SKM-1 (cell line): ENCODE data around the gene ARAP3.

ENCODE experiments used
- DNase-seq: peaks from one replicate; lab custom pipeline; 2025; ENCODE audit not compliant: unreplicated experiment; lab: John Stamatoyannopoulos, UW

ARAP3 gene

GRCh38 chr5:141641634-141642267 lies 40.3 kb downstream of the ARAP3 start:
- DNase-seq, result no peak

GRCh38 chr5:141640698-141641097 lies 41.3 kb downstream of the ARAP3 start:
- DNase-seq, result no peak

GRCh38 chr5:141640051-141640415 lies 42.0 kb downstream of the ARAP3 start:
- no peak for DNase-seq

GRCh38 chr5:141639357-141640050 lies 42.5 kb downstream of the ARAP3 start:
- DNase-seq, result no peak

GRCh38 chr5:141638771-141639170 lies 43.3 kb downstream of the ARAP3 start:
- no peak for DNase-seq

GRCh38 chr5:141637767-141638419 lies 44.1 kb downstream of the ARAP3 start:
- DNase-seq, result peak; percentile 61

- no peak for DNase-seq
Measured at GRCh38 chr5:141637123-141637766, 44.8 kb downstream of the ARAP3 start.

- DNase-seq, result peak; percentile 71
Measured at GRCh38 chr5:141636413-141637122, 45.5 kb downstream of the ARAP3 start, which contains the start of the genes HDAC3 and RELL2. Gene HDAC3, minus strand, starts transcription at chr5:141636849. Its CDS starts 59 bp downstream, at chr5:141636790. Gene RELL2, plus strand, starts transcription at chr5:141636997. Its CDS starts 1,229 bp downstream, at chr5:141638226.

- DNase-seq, result no peak
Measured at GRCh38 chr5:141636106-141636412, 46.0 kb downstream of the ARAP3 start.

- DNase-seq, result no peak
Measured at GRCh38 chr5:141635646-141636045, 46.4 kb downstream of the ARAP3 start.

GRCh38 chr5:141634720-141635119 lies 47.3 kb downstream of the ARAP3 start:
- no peak for DNase-seq

- no peak for DNase-seq
Measured at GRCh38 chr5:141633871-141634561, 48.0 kb downstream of the ARAP3 start.

GRCh38 chr5:141632650-141633049 lies 49.4 kb downstream of the ARAP3 start:
- DNase-seq, result no peak

GRCh38 chr5:141630570-141631140 lies 51.4 kb downstream of the ARAP3 start:
- no peak for DNase-seq

- DNase-seq, result no peak
Measured at GRCh38 chr5:141628175-141628788, 53.7 kb downstream of the ARAP3 start.

GRCh38 chr5:141623611-141624010 lies 58.4 kb downstream of the ARAP3 start:
- no peak for DNase-seq

- DNase-seq, result peak; percentile 25
Measured at GRCh38 chr5:141623186-141623585, 58.8 kb downstream of the ARAP3 start.

GRCh38 chr5:141618804-141619554 lies 63.1 kb downstream of the ARAP3 start, which contains the start of gene DIAPH1:
Gene DIAPH1, minus strand, starts transcription at chr5:141619000. Its CDS starts 86 bp downstream, at chr5:141618914.
- peak; percentile 84 for DNase-seq
